ENCODE results near the gene TESK2. TPM values are rescaled to one million over a fixed set of nuclear protein-coding genes. Genes with fewer than 3 reads are reported as not detected.
"Not testable (repeated sequence)": the region's sequence is repeated elsewhere in the genome, so short reads cannot be mapped to it uniquely, and the experiment has no call there.

TESK2 gene
- total RNA-seq, 1 donor from 2014 or later = 8.2 TPM

GRCh38 chr1:45526135-45526644 lies 35.2 kb upstream of the TESK2 start:
- intact Hi-C loops (cut with DNase I) = no loop called here
- Histone ChIP-seq H3K9me3 (no peaks in the 10 kb centered on the region), H3K36me3 (no peaks in the 10 kb centered on the region), H3K4me1 (peaks cover 10% of the 10 kb centered on the region), H3K27ac (no peak overlapping the region), H3K4me3 (no peak overlapping the region), H3K27me3 (ENCODE audit: low read depth) (no peaks in the 10 kb centered on the region)
- no peak for TF ChIP-seq CTCF (IDR thresholded peaks at IDR 0.05)
- DNase-seq (no peak), ATAC-seq (no peak)

- intact Hi-C loops (cut with DNase I); H3K9me3 ChIP-seq; DNase-seq; ATAC-seq; H3K36me3 ChIP-seq; H3K27ac ChIP-seq; H3K4me3 ChIP-seq; H3K27me3 ChIP-seq (ENCODE audit: low read depth): not testable (repeated sequence)
- peaks cover 18% of the 10 kb centered on the region for H3K4me1 ChIP-seq
These were observed 33.0 kb upstream of the TESK2 start for GRCh38 chr1:45523975-45524374.

GRCh38 chr1:45523516-45523915 lies 32.6 kb upstream of the TESK2 start:
- H3K4me3 ChIP-seq; H3K36me3 ChIP-seq; ATAC-seq; H3K27ac ChIP-seq; intact Hi-C loops (cut with DNase I); H3K9me3 ChIP-seq; H3K27me3 ChIP-seq (ENCODE audit: low read depth); DNase-seq: not testable (repeated sequence)
- H3K4me1 ChIP-seq = peaks cover 23% of the 10 kb centered on the region

GRCh38 chr1:45522324-45523104 lies 31.6 kb upstream of the TESK2 start:
- Histone ChIP-seq H3K4me3 (peak overlapping the region; percentile 97), H3K4me1 (peaks cover 25% of the 10 kb centered on the region), H3K27ac (peak overlapping the region; percentile 94), H3K27me3 (ENCODE audit: low read depth) (no peaks in the 10 kb centered on the region), H3K36me3 (peaks cover 13% of the 10 kb centered on the region), H3K9me3 (no peaks in the 10 kb centered on the region)
- no peak for TF ChIP-seq CTCF (IDR thresholded peaks at IDR 0.05)
- intact Hi-C loops (cut with DNase I) = no loop called here
- DNase-seq = no peak
- ATAC-seq = no peak

- Histone ChIP-seq H3K36me3 (peaks cover 22% of the 10 kb centered on the region), H3K9me3 (no peaks in the 10 kb centered on the region), H3K4me1 (peaks cover 27% of the 10 kb centered on the region), H3K4me3 (peak within 1 kb of the TSS; percentile 97), H3K27me3 (ENCODE audit: low read depth) (no peaks in the 10 kb centered on the region), H3K27ac (peak within 1 kb of the TSS; percentile 94)
- TF ChIP-seq CTCF (IDR thresholded peaks at IDR 0.05) = no peak
- DNase-seq (peak; percentile 95), ATAC-seq (peak; percentile 98)
- intact Hi-C loops (cut with DNase I) = no loop called here
These were observed 30.7 kb upstream of the TESK2 start, which contains the start of gene PRDX1 for GRCh38 chr1:45521413-45522323. PRDX1 (minus strand) TSS chr1:45521884; CDS start chr1:45519043, 2,841 bp downstream.

GRCh38 chr1:45519774-45520173 lies 28.8 kb upstream of the TESK2 start:
- H3K4me3 ChIP-seq = peak overlapping the region; percentile 25
- intact Hi-C loops (cut with DNase I); H3K27ac ChIP-seq; H3K27me3 ChIP-seq (ENCODE audit: low read depth); DNase-seq; ATAC-seq; H3K9me3 ChIP-seq: not testable (repeated sequence)
- H3K4me1 ChIP-seq = peaks cover 30% of the 10 kb centered on the region
- H3K36me3 ChIP-seq = peaks cover 41% of the 10 kb centered on the region
